ENCODE measurements around the gene POLR2I. TPM values are rescaled to one million over a fixed set of nuclear protein-coding genes. Genes with fewer than 3 reads are reported as not detected.

POLR2I gene
- total RNA-seq, 1 donor from 2014 or later, result 62.2 TPM

DNA sequence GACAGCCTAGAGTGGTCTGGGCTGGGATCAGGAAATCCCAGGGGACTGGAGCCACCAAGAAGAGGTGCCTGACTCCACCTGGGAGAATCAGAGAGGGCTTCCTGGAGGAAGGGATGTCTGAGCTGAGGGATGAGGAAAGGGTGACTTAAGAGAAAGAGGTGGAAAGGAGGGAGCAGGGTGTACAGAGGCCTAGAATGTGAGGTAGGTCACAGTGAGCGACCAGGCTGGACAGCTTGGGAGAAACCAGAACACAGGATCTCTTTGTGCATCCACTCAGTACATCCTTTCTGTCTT is 1.6 kb upstream of the POLR2I start:
- peak overlapping the region; percentile 97 for H3K27ac Mint-ChIP-seq (ENCODE audit: unreplicated experiment)
- no peaks in the 10 kb centered on the region for H3K9me3 Mint-ChIP-seq (ENCODE audit: unreplicated experiment)
- peaks cover 20% of the 10 kb centered on the region for H3K36me3 Mint-ChIP-seq (ENCODE audit: unreplicated experiment)
- DNase-seq (ENCODE audit: extremely low spot score, unreplicated experiment), result no peak
- TF ChIP-seq, protein P1, sequence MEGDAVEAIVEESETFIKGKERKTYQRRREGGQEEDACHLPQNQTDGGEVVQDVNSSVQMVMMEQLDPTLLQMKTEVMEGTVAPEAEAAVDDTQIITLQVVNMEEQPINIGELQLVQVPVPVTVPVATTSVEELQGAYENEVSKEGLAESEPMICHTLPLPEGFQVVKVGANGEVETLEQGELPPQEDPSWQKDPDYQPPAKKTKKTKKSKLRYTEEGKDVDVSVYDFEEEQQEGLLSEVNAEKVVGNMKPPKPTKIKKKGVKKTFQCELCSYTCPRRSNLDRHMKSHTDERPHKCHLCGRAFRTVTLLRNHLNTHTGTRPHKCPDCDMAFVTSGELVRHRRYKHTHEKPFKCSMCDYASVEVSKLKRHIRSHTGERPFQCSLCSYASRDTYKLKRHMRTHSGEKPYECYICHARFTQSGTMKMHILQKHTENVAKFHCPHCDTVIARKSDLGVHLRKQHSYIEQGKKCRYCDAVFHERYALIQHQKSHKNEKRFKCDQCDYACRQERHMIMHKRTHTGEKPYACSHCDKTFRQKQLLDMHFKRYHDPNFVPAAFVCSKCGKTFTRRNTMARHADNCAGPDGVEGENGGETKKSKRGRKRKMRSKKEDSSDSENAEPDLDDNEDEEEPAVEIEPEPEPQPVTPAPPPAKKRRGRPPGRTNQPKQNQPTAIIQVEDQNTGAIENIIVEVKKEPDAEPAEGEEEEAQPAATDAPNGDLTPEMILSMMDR (IDR thresholded peaks at IDR 0.05), result no peak
- peak overlapping the region; percentile 89 for H3K4me3 Mint-ChIP-seq (ENCODE audit: unreplicated experiment)
- no peaks in the 10 kb centered on the region for H3K27me3 Mint-ChIP-seq (ENCODE audit: unreplicated experiment)
- peaks cover 27% of the 10 kb centered on the region for H3K4me1 Mint-ChIP-seq (ENCODE audit: unreplicated experiment)

DNA sequence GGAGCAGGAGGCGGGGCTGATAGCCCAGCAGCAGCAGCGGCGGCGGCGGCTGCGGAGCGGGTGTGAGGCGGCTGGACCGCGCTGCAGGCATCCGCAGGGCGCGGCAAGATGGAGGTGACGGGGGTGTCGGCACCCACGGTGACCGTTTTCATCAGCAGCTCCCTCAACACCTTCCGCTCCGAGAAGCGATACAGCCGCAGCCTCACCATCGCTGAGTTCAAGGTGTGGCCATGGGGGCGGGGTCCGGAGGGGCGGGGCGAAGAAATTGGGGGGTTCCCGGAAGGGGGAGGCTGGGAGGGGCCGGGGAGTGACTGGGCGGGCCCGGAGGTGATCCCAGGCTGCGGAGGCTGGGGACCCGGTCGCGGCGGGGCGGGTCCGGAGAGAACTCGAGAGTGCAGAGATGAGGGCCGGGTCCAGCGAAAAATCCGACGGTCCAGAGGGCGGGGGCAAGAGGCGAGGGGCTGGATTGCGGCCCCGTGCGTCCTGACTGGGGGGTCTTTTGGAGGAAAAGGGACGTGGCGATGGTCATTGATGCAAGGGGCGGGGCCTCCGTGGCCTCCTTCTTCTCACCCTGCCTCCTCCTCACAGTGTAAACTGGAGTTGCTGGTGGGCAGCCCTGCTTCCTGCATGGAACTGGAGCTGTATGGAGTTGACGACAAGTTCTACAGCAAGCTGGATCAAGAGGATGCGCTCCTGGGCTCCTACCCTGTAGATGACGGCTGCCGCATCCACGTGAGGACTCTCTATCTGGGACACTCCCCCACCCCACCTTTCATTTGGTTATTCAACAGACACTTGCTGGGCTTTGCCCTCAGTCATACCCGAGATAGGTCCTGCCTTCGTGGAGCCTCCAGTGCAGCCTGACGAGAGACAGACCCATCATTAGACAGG is 1.0 kb upstream of the POLR2I start, which contains the start of gene TBCB:
Gene TBCB (plus strand): TSS at position 16 of the 891 bp plus-strand sequence. CDS start 93 bp downstream, at position 109.
- no peaks in the 10 kb centered on the region for H3K9me3 Mint-ChIP-seq (ENCODE audit: unreplicated experiment)
- H3K27ac Mint-ChIP-seq (ENCODE audit: unreplicated experiment), result peak within 1 kb of the TSS; percentile 97
- peaks cover 27% of the 10 kb centered on the region for H3K4me1 Mint-ChIP-seq (ENCODE audit: unreplicated experiment)
- no peak for DNase-seq (ENCODE audit: extremely low spot score, unreplicated experiment)
- peaks cover 20% of the 10 kb centered on the region for H3K36me3 Mint-ChIP-seq (ENCODE audit: unreplicated experiment)
- peak within 1 kb of the TSS; percentile 89 for H3K4me3 Mint-ChIP-seq (ENCODE audit: unreplicated experiment)
- no peaks in the 10 kb centered on the region for H3K27me3 Mint-ChIP-seq (ENCODE audit: unreplicated experiment)
- TF ChIP-seq, protein P1 (IDR thresholded peaks at IDR 0.05), result no peak

DNA sequence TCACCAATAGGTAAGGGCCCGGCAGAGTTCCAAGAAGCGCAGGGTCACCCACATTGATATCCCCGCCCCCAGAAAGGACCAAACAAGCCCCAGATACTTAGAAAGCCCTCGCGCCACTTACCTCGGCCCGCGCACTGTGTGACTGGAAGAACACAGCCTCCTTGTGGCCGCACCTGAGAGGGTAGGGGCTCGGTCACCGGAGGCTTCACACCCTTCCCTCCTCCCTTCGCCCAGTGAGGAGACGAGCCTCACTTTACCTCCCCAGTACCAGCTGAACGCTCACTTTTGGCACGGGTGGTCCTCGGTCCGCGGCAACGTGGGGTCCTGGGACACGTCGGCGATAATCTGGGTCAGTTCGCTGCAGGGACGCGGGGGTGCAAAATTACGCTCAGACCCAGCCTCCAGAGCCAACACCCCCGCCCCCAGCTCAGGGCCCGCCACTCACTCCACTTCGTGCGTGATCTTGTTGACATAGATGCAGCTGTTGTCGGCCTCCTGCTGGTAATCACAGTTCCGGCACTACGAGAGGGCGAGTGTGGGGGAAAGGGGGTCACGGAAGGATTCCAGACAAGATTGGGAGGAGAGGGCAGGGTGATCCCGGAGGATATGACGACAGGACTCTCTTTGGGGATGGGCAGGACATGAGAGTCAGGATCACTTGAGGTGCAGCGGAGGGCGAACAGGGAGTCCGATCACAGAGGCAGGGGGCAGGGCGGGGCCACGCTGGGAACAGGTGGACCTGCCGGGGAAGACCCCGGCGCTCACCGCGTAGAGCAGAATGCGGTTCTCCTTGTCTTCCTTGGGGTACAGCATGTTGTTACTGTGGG is 568 bp downstream of the POLR2I start:
- TF ChIP-seq, protein P1 (IDR thresholded peaks at IDR 0.05), result no peak
- peaks cover 20% of the 10 kb centered on the region for H3K4me1 Mint-ChIP-seq (ENCODE audit: unreplicated experiment)
- peak overlapping the region; percentile 97 for H3K27ac Mint-ChIP-seq (ENCODE audit: unreplicated experiment)
- no peaks in the 10 kb centered on the region for H3K9me3 Mint-ChIP-seq (ENCODE audit: unreplicated experiment)
- H3K27me3 Mint-ChIP-seq (ENCODE audit: unreplicated experiment), result no peaks in the 10 kb centered on the region
- no peak for DNase-seq (ENCODE audit: extremely low spot score, unreplicated experiment)
- H3K36me3 Mint-ChIP-seq (ENCODE audit: unreplicated experiment), result peaks cover 14% of the 10 kb centered on the region
- peak overlapping the region; percentile 89 for H3K4me3 Mint-ChIP-seq (ENCODE audit: unreplicated experiment)

DNA sequence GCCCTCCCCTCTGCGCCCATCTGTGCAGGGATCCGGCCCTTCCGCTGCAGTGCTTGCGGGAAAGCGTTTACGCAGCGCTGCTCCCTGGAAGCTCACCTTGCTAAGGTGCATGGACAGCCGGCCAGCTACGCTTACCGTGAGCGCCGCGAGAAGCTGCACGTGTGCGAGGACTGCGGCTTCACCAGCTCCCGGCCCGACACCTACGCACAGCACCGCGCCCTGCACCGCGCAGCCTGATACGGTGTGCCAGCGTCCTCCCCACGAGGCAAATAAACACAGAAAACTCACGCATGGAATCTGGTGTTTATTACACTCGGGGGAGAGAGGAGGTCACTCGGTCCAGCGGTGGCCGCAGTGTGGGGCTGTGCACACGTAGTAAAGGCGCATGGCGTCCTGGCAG is 1.2 kb downstream of the POLR2I start:
- Mint-ChIP-seq H3K9me3 (ENCODE audit: unreplicated experiment) (no peaks in the 10 kb centered on the region), H3K36me3 (ENCODE audit: unreplicated experiment) (peaks cover 13% of the 10 kb centered on the region), H3K4me3 (ENCODE audit: unreplicated experiment) (peak overlapping the region; percentile 89), H3K4me1 (ENCODE audit: unreplicated experiment) (peaks cover 20% of the 10 kb centered on the region), H3K27ac (ENCODE audit: unreplicated experiment) (no peak overlapping the region), H3K27me3 (ENCODE audit: unreplicated experiment) (no peaks in the 10 kb centered on the region)
- DNase-seq (ENCODE audit: extremely low spot score, unreplicated experiment), result no peak
- TF ChIP-seq, protein P1 (IDR thresholded peaks at IDR 0.05), result no peak

DNA sequence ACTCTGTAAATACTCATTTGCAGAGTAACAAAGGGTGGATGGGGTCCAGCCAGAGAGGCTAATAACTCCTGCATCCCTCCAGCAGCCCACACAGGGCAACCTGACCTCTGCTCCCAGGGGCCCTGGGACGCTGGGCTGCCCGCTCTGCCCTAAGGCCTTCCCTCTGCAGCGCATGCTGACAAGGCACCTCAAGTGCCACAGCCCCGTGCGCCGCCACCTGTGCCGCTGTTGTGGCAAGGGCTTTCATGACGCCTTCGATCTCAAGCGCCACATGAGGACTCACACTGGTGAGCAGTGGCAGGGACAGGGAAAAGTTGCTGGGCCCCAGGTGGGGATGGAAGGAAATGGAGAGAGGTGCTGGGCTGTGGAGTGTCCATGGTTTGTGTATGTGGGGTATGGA is 2.0 kb downstream of the POLR2I start:
- Mint-ChIP-seq H3K4me3 (ENCODE audit: unreplicated experiment) (peak overlapping the region; percentile 89), H3K9me3 (ENCODE audit: unreplicated experiment) (no peaks in the 10 kb centered on the region), H3K27me3 (ENCODE audit: unreplicated experiment) (no peaks in the 10 kb centered on the region), H3K27ac (ENCODE audit: unreplicated experiment) (peak overlapping the region; percentile 39), H3K36me3 (ENCODE audit: unreplicated experiment) (peaks cover 9% of the 10 kb centered on the region), H3K4me1 (ENCODE audit: unreplicated experiment) (peaks cover 20% of the 10 kb centered on the region)
- TF ChIP-seq, protein P1 (IDR thresholded peaks at IDR 0.05), result no peak
- DNase-seq (ENCODE audit: extremely low spot score, unreplicated experiment), result no peak
